Activated naive CD4-positive, alpha-beta T cell treated with anti-CD3 and anti-CD28 coated beads, Interleukin-2, amount 50 U/mL, for 24 hours (primary cell): ENCODE data around the gene MYMK.

Source experiments
- H3K27ac Mint-ChIP-seq: one replicate; pipeline ENCODE4 v1.8.0; 2021; ENCODE audit warnings: mild to moderate bottlenecking, mixed read lengths
- H3K27me3 Mint-ChIP-seq: one replicate; pipeline ENCODE4 v1.8.0; 2021; ENCODE audit warnings: mixed read lengths
- H3K36me3 Mint-ChIP-seq: one replicate; pipeline ENCODE4 v1.8.0; 2021; ENCODE audit warnings: mixed read lengths
- H3K4me1 Mint-ChIP-seq: one replicate; pipeline ENCODE4 v1.8.0; 2021; ENCODE audit warnings: mixed read lengths
- H3K4me3 Mint-ChIP-seq: one replicate; pipeline ENCODE4 v1.8.0; 2021; ENCODE audit warnings: mild to moderate bottlenecking, mixed read lengths
- H3K9me3 Mint-ChIP-seq: one replicate; pipeline ENCODE4 v1.8.0; 2021; ENCODE audit warnings: mixed read lengths

MYMK gene

GRCh38 chr9:133518200-133518599 is 6.6 kb downstream of the MYMK start:
- no peaks in the 10 kb centered on the region for H3K9me3 Mint-ChIP-seq
- no peaks in the 10 kb centered on the region for H3K4me1 Mint-ChIP-seq
- no peaks in the 10 kb centered on the region for H3K27me3 Mint-ChIP-seq
- H3K4me3 Mint-ChIP-seq: no peak overlapping the region
- H3K27ac Mint-ChIP-seq: no peak overlapping the region
- H3K36me3 Mint-ChIP-seq: no peaks in the 10 kb centered on the region

GRCh38 chr9:133517711-133518110 is 7.0 kb downstream of the MYMK start:
- no peaks in the 10 kb centered on the region for H3K9me3 Mint-ChIP-seq
- no peaks in the 10 kb centered on the region for H3K27me3 Mint-ChIP-seq
- no peaks in the 10 kb centered on the region for H3K4me1 Mint-ChIP-seq
- no peak overlapping the region for H3K4me3 Mint-ChIP-seq
- H3K27ac Mint-ChIP-seq: no peak overlapping the region
- no peaks in the 10 kb centered on the region for H3K36me3 Mint-ChIP-seq

DNA sequence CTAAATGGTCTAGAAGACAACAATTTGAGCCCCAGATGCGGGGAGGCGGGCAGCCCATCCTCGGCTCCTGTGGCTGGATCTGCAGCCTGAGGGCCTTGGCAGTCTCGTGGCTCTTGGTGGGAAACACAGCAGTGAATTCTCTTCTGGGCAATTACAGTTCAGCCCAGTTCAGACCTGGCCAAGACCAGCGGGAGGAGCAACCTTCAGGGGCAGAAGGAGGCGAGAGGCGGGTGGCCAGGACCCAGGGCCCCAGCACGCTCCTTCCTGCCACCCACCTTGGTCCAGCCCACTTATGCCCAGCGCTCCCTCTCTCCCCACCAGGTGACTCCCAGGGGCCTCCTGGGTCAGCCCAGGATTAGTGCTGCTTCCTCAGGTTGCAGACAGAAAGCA is 7.8 kb downstream of the MYMK start:
- H3K9me3 Mint-ChIP-seq: no peaks in the 10 kb centered on the region
- no peak overlapping the region for H3K4me3 Mint-ChIP-seq
- H3K27ac Mint-ChIP-seq: no peak overlapping the region
- no peaks in the 10 kb centered on the region for H3K27me3 Mint-ChIP-seq
- H3K36me3 Mint-ChIP-seq: no peaks in the 10 kb centered on the region
- H3K4me1 Mint-ChIP-seq: no peaks in the 10 kb centered on the region

- no peaks in the 10 kb centered on the region for H3K36me3 Mint-ChIP-seq
- no peaks in the 10 kb centered on the region for H3K9me3 Mint-ChIP-seq
- no peak overlapping the region for H3K4me3 Mint-ChIP-seq
- no peak overlapping the region for H3K27ac Mint-ChIP-seq
- no peaks in the 10 kb centered on the region for H3K27me3 Mint-ChIP-seq
- no peaks in the 10 kb centered on the region for H3K4me1 Mint-ChIP-seq
Measured at GRCh38 chr9:133516256-133516960, 8.4 kb downstream of the MYMK start.

- H3K4me1 Mint-ChIP-seq: no peaks in the 10 kb centered on the region
- no peak overlapping the region for H3K4me3 Mint-ChIP-seq
- H3K27ac Mint-ChIP-seq: no peak overlapping the region
- no peaks in the 10 kb centered on the region for H3K36me3 Mint-ChIP-seq
- H3K9me3 Mint-ChIP-seq: no peaks in the 10 kb centered on the region
- no peaks in the 10 kb centered on the region for H3K27me3 Mint-ChIP-seq
Measured at GRCh38 chr9:133515615-133516255, 9.0 kb downstream of the MYMK start.

- no peaks in the 10 kb centered on the region for H3K4me1 Mint-ChIP-seq
- H3K27ac Mint-ChIP-seq: no peak overlapping the region
- no peaks in the 10 kb centered on the region for H3K27me3 Mint-ChIP-seq
- H3K36me3 Mint-ChIP-seq: no peaks in the 10 kb centered on the region
- H3K9me3 Mint-ChIP-seq: no peaks in the 10 kb centered on the region
- H3K4me3 Mint-ChIP-seq: no peak overlapping the region
Measured at GRCh38 chr9:133515240-133515610, 9.5 kb downstream of the MYMK start.

- Mint-ChIP-seq H3K4me3 (no peak overlapping the region), H3K4me1 (peaks cover 2% of the 10 kb centered on the region), H3K27ac (no peak overlapping the region), H3K9me3 (no peaks in the 10 kb centered on the region), H3K27me3 (no peaks in the 10 kb centered on the region), H3K36me3 (no peaks in the 10 kb centered on the region)
Measured at GRCh38 chr9:133514460-133515239, 10.1 kb downstream of the MYMK start.

DNA sequence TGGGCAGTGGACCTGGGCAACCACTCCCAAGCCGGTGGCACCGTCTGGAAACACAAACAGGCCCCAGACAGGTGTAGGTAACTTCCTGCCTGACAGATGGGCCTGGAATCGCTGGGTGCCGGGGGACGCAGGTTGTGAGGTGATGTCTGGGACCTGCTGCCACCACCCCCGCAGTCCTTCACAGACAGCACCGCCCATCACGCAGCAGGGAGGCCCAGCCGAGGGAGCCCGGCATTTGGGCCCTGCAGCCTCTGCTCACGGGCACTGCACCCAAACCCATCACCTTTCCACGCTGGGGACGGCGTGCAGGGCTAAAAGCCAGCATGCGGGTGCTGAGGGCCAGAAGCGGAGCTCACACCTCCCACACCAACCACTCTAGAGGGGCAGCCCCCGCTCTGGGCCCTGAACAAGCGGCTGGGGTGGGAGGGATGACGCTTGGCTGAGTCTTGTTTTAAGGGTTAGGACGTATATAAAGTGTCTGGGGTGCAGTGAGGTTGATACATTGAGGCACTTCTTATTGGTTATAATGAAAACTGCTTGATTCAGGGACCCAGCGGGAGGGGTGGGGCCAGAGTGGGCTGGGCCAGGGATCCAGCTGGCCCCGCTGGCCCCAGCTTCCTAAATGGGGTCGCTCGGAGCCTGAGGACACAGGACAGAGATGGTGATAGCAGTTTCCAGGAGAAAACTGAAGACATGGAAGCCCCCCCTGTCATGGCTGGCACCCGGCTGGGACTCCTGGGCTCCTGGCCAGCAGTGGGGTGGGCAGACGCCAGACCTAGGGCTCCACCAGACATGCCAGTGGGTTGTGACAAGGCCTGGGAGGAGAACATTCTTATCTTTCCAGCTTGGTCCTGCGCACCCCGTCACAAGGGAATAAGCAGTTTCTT is 11.3 kb downstream of the MYMK start:
- no peaks in the 10 kb centered on the region for H3K9me3 Mint-ChIP-seq
- H3K27ac Mint-ChIP-seq: no peak overlapping the region
- no peaks in the 10 kb centered on the region for H3K27me3 Mint-ChIP-seq
- H3K4me3 Mint-ChIP-seq: no peak overlapping the region
- no peaks in the 10 kb centered on the region for H3K36me3 Mint-ChIP-seq
- peaks cover 8% of the 10 kb centered on the region for H3K4me1 Mint-ChIP-seq

- H3K27ac Mint-ChIP-seq: no peak overlapping the region
Measured at GRCh38 chr9:133512253-133513213, 12.2 kb downstream of the MYMK start.

DNA sequence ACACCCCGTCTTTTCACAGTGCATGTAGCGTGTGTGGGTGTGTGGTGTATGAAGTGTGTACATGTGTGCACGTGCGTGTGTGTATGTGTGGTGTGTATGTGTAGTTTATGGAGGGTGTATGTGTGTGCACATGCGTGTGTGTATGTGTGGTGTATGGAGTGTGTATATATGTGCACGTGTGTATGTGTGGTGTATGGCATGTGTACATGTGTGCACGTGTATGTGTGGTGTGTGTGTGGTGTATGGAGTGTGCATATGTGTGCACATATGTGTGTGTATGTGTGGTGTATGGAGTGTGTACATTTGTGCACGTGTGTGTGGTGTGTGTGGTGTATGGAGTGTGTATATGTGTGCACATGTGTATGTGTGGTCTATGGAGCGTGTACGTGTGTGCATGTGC is 13.2 kb downstream of the MYMK start:
- Mint-ChIP-seq H3K9me3 (no peaks in the 10 kb centered on the region), H3K27ac (no peak overlapping the region), H3K27me3 (no peaks in the 10 kb centered on the region), H3K36me3 (no peaks in the 10 kb centered on the region), H3K4me1 (peaks cover 16% of the 10 kb centered on the region), H3K4me3 (no peak overlapping the region)

More at GRCh38 chr9:133512253-133513213, 12.2 kb downstream of the MYMK start:
- Mint-ChIP-seq H3K4me1 (peaks cover 12% of the 10 kb centered on the region), H3K9me3 (no peaks in the 10 kb centered on the region), H3K4me3 (no peak overlapping the region), H3K27me3 (no peaks in the 10 kb centered on the region), H3K36me3 (no peaks in the 10 kb centered on the region)

GRCh38 chr9:133510926-133511505 is 13.7 kb downstream of the MYMK start:
- Mint-ChIP-seq H3K4me3 (no peak overlapping the region), H3K9me3 (no peaks in the 10 kb centered on the region), H3K36me3 (no peaks in the 10 kb centered on the region), H3K4me1 (peaks cover 16% of the 10 kb centered on the region), H3K27me3 (no peaks in the 10 kb centered on the region), H3K27ac (no peak overlapping the region)

- peak overlapping the region; percentile 82 for H3K4me3 Mint-ChIP-seq
- peaks cover 16% of the 10 kb centered on the region for H3K4me1 Mint-ChIP-seq
- no peaks in the 10 kb centered on the region for H3K9me3 Mint-ChIP-seq
- peak overlapping the region; percentile 67 for H3K27ac Mint-ChIP-seq
- no peaks in the 10 kb centered on the region for H3K36me3 Mint-ChIP-seq
- H3K27me3 Mint-ChIP-seq: no peaks in the 10 kb centered on the region
Measured at GRCh38 chr9:133509179-133510083, 15.3 kb downstream of the MYMK start.

GRCh38 chr9:133508046-133508445 is 16.7 kb downstream of the MYMK start:
- Mint-ChIP-seq H3K27ac (no peak overlapping the region), H3K36me3 (no peaks in the 10 kb centered on the region)

More at GRCh38 chr9:133508046-133508445, 16.7 kb downstream of the MYMK start:
- Mint-ChIP-seq H3K4me1 (peaks cover 16% of the 10 kb centered on the region), H3K4me3 (no peak overlapping the region), H3K27me3 (no peaks in the 10 kb centered on the region), H3K9me3 (no peaks in the 10 kb centered on the region)
